RWPE1 (cell line): ENCODE results near the gene PARS2.

Source experiments
- CTCF ChIA-PET: fragments of 350-600 bp; sonication (Branson Sonifier 250); formaldehyde crosslinking; extraction: SDS; loops from one replicate; lab custom pipeline; 2021; lab: Yijun Ruan, JAX
- POLR2A ChIA-PET: fragments of 400-600 bp; formaldehyde crosslinking; extraction: SDS; loops from one replicate; lab custom pipeline; 2020; ENCODE audit warnings: antibody characterized with exemption; ENCODE audit not compliant: low non-redundant PET; lab: Yijun Ruan, JAX
- DNase-seq: peaks from one replicate; pipeline ENCODE4 v3.0.0; 2012; ENCODE audit warnings: low spot score
- H3K27ac ChIP-seq: fragments of 450-650 bp; 2 replicates; pipeline ENCODE4 v1.5.1; 2017
- TF ChIP-seq, protein P1 (sequence below): fragments of 450-650 bp; conservative IDR thresholded peaks from 2 replicates; pipeline ENCODE4 v1.5.1; 2017; ENCODE audit warnings: low read depth, mild to moderate bottlenecking

PARS2 gene

DNA sequence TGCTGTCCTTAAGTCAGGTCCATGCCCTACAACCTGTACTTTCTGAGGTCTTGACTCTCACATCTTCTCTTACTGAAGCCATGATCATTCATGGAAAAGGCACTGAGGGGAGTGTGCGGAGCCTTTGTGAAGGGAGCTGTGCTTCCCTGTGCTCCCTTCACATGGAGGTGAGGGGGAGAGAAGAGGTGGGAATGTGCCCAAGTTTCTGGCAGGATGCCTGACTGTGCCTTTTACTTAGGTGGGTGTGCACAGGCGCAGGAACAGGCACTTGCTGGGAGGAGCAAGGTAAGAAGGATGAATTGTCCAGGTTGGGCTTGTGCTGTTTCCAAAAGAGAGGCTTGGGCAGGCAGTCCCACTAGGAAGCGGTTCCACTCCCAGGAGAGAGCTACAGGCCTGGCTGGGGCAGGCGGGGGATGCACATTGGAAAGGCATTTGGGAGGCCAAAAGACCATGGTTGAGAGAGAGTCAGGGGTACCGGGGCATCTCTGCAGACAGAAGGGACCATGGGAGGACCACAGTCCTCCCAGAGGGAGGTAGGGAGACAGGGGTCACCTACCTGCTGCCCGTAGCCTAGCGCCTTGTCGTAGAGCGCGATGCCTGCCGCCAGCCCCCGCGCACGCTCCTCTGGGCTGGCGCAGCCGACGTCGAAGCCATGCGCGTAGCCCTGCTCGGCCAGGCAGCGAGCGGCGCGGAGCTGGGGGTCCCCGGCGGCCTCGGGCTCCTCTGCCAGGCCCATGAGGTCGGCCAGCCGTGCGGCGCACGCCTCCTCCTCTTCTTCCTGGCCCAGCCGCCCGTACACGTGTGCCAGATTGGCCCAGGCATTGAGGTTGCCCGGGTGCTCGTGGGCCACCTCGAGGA lies 35.9 kb upstream of the PARS2 start:
- ChIA-PET POLR2A (no interaction called here), CTCF (interaction anchor here (0.6 to 1.7 kb wide), 12 partner anchors 12 to 662 kb away, joined by 3 to 8 read pairs (median 4); partner anchors contain the start of gene TTC4)
- H3K27ac ChIP-seq, result peak overlapping the region; percentile 61
- TF ChIP-seq, protein P1, sequence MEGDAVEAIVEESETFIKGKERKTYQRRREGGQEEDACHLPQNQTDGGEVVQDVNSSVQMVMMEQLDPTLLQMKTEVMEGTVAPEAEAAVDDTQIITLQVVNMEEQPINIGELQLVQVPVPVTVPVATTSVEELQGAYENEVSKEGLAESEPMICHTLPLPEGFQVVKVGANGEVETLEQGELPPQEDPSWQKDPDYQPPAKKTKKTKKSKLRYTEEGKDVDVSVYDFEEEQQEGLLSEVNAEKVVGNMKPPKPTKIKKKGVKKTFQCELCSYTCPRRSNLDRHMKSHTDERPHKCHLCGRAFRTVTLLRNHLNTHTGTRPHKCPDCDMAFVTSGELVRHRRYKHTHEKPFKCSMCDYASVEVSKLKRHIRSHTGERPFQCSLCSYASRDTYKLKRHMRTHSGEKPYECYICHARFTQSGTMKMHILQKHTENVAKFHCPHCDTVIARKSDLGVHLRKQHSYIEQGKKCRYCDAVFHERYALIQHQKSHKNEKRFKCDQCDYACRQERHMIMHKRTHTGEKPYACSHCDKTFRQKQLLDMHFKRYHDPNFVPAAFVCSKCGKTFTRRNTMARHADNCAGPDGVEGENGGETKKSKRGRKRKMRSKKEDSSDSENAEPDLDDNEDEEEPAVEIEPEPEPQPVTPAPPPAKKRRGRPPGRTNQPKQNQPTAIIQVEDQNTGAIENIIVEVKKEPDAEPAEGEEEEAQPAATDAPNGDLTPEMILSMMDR, result no peak
- DNase-seq, result no peak

GRCh38 chr1:54798769-54799641 lies 34.7 kb upstream of the PARS2 start:
- peak; percentile 49 for DNase-seq
- TF ChIP-seq, protein P1, result no peak
- peak overlapping the region; percentile 33 for H3K27ac ChIP-seq
- POLR2A ChIA-PET, result no interaction called here
- CTCF ChIA-PET, result no interaction called here

GRCh38 chr1:54798206-54798605 lies 33.9 kb upstream of the PARS2 start:
- POLR2A ChIA-PET, result no interaction called here
- CTCF ChIA-PET, result no interaction called here
- TF ChIP-seq, protein P1, result no peak
- H3K27ac ChIP-seq, result no peak overlapping the region
- no peak for DNase-seq

DNA sequence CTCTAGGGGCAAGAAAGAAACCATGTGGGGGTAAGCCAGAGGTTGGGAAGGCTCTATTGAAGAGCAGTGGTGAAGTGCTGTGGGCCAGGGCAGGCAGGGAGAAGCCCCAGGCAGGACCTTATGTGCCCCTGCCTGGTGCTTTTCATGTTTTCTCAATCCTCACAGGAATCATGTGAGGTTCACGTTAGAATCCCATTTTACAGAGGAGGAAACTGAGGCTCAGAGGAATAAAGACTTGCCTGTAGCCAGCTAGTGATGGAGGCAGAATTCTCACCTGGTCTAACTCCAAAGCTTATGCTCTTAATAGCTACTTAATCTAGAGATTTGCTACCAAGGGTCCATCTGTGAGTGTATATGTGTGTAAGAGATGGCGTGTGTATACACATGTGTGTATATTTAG lies 32.6 kb upstream of the PARS2 start:
- TF ChIP-seq, protein P1, result no peak
- ChIA-PET CTCF (no interaction called here), POLR2A (no interaction called here)
- no peak for DNase-seq
- no peak overlapping the region for H3K27ac ChIP-seq

DNA sequence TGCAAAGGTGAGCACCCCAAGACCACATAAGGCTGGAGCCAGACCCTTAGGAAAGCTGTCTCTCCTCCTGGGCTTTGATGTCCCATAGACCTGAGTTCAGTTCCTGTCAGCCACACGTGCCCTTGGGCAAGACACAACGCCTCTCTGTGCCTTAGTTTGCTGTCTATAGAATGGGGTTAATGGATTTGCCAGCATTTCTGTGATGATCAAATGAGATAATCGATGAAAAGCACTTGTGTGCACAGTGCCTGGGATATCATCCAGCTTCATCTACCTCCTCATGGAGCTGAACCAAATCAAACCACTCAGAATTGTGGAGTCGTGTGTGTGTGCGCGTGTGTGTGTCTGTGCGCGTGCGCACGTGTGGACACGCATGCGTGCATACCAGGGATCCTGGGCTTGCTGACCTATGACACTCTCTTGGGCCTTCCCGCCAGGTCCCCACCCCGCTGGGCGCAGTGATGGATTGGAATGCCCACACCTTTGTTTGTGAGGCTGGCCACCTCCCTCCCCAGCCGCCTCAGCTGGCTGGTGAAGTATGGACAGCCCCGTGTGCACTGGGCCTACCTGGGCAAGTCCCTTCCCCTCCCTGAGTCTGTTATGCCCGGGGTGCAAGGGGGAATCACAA lies 31.6 kb upstream of the PARS2 start:
- H3K27ac ChIP-seq, result no peak overlapping the region
- DNase-seq, result no peak
- TF ChIP-seq, protein P1, result no peak
- POLR2A ChIA-PET, result no interaction called here
- CTCF ChIA-PET, result interaction anchor here (1.0 kb wide), 1 partner anchor 122 kb away, joined by 4 read pairs; no protein-coding TSS in a partner anchor

DNA sequence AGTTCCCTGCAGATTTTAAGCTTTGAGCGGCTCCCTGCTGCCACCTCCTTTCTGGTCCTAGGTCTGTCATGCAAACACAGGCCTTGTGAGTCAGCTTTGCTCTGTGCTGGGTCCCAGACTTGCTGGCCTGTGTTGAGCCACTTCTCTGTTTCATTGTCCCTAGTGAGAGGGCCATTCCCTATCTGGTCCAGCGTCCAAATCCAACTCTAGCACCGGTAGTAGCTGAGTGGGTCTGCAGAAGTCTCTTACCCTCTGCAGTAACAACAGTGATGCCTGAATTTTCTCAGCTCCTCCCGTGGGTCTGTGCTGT lies 31.0 kb upstream of the PARS2 start:
- no peak for DNase-seq
- TF ChIP-seq, protein P1, result no peak
- 0 out of 2 replicates have a peak overlapping the region, but pooled peaks have one; percentile 30 for H3K27ac ChIP-seq
- ChIA-PET POLR2A (no interaction called here), CTCF (interaction anchor here (0.6 to 1.0 kb wide), 2 partner anchors 32 to 121 kb away, joined by 3 to 4 read pairs; no protein-coding TSS in a partner anchor)
